CD4-positive, alpha-beta T cell treated with Interleukin-4 for 4 hours (primary cell): ENCODE results near the gene DGKQ.
"Not testable (repeated sequence)": the region's sequence is repeated elsewhere in the genome, so short reads cannot be mapped to it uniquely, and the experiment has no call there.

Experiments used
- DNase-seq: peaks from one replicate; pipeline ENCODE4 v3.0.0-alpha.2; 2020

Gene DGKQ

GRCh38 chr4:1009542-1010394 lies 36.4 kb upstream of the DGKQ start:
- DNase-seq, result peak; percentile 34

DNA sequence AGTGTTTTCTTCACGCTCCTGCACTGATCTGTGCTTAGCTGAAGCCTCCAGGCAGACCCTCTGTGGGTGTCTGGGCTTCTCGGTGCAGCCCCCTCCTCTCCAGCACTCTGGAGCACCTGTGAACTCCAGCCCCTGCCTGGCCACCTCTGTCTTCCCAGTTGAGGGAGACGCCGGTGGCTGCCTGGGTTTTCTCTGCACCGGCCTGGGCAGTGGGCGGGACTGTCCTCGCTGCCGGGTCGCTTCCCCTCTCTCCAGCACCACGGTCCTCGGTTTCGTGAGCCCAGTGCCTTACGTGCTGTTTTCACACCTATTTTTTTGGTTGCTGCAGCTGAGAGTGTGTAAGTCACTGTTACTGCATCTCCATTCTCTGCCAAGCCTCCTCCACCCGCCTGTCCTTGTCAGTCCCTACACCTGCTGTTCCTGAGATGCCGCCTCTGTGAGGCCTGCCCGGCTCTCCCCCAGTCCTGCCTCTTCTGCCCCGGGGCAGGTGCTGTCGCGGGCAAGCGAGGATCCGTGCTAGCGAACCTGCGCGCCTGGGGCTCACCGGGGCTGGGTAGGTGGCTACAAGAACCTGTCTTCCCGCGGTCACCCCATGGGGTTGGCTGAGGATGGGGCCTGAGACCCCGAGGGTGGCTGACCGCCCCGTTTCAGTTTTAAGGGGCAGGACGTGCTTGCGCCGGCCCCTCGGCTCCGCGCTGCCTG lies 35.6 kb upstream of the DGKQ start:
- DNase-seq, result peak; percentile 9

GRCh38 chr4:1006856-1007255 lies 33.5 kb upstream of the DGKQ start:
- no peak for DNase-seq

- no peak for DNase-seq
Measured at GRCh38 chr4:1004557-1005485, 31.5 kb upstream of the DGKQ start.

DNA sequence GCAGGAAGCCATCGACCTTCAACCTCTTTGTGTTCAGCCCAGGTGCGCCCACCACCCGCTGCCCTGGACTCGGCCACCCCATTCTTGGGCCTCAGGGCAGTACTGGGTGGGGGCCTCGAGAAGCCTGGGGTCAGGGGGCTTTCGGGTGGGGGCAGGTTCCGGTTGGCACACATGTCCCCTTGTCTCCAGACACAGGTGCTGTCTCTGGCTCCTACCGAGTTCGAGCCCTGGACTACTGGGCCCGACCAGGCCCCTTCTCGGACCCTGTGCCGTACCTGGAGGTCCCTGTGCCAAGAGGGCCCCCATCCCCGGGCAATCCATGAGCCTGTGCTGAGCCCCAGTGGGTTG lies 30.7 kb upstream of the DGKQ start:
- DNase-seq, result no peak

GRCh38 chr4:1003271-1004070 lies 30.1 kb upstream of the DGKQ start:
- no peak for DNase-seq

DNA sequence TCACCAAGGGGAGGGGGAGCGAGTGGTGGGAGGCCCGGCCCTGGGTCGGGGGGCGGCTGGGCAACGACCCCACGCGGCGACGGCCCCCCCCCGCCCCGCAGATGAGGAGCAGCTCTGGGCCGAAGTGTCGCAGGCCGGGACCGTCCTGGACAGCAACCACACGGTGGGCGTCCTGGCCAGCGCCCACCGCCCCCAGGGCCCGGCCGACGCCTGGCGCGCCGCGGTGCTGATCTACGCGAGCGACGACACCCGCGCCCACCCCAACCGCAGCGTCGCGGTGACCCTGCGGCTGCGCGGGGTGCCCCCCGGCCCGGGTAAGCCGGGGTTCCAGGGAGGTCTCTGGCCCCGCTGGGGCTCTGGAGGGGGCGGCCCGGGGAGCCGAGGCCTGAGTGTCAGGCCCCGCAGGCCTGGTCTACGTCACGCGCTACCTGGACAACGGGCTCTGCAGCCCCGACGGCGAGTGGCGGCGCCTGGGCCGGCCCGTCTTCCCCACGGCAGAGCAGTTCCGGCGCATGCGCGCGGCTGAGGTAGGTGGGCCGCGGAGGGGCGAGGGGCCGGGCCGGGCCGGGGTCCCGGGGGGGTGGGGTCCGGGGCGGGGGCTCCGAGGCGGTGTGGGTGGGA lies 29.4 kb upstream of the DGKQ start:
- DNase-seq, result no peak

GRCh38 chr4:1002131-1002630 lies 28.8 kb upstream of the DGKQ start:
- no peak for DNase-seq

DNA sequence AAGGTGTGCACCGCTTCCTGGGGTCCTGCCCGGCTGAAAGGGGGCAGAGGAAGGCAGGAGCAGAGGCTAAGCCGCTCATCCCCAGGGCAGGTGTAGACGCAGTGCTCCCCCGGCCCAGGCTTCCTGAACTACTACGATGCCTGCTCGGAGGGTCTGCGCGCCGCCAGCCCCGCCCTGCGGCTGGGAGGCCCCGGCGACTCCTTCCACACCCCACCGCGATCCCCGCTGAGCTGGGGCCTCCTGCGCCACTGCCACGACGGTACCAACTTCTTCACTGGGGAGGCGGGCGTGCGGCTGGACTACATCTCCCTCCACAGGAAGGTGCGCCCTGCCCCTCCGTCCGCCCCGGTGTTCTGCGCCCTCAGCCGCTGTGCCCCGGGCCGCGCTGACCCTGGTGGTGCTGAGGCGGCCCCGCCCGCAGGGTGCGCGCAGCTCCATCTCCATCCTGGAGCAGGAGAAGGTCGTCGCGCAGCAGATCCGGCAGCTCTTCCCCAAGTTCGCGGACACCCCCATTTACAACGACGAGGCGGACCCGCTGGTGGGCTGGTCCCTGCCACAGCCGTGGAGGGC lies 28.3 kb upstream of the DGKQ start:
- no peak for DNase-seq

DNA sequence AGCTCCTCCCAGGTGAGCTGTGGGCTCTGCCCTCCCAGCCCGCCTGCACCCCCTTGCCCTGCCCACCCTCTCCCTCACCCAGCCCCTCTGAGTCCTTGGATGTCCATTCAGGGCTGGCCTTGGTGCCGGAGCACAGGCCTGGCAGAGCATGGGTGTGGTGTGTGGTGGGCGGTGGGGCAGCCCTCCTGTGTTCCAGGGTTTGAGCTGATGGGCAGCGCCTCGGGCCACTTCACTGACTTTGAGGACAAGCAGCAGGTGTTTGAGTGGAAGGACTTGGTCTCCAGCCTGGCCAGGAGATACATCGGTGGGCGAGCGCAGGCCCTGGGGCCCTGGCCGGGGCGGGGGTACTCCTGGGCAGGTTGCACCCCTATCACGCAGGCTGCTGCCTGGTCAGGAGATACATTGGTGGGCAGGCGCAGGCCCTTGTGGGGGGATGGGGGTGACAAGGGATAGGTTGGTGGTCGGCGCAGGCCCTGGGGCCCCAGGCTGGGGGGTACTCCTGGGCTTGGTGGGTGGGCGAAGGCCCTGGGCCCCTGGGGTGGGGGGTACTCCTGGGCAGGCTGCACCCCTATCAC lies 27.4 kb upstream of the DGKQ start:
- no peak for DNase-seq

- no peak for DNase-seq
Measured at GRCh38 chr4:999882-1000425, 26.6 kb upstream of the DGKQ start.

- not testable (repeated sequence) for DNase-seq
Measured at GRCh38 chr4:999240-999863, 26.0 kb upstream of the DGKQ start.

- no peak for DNase-seq
Measured at GRCh38 chr4:998096-998691, 24.8 kb upstream of the DGKQ start.

GRCh38 chr4:997375-998071 lies 24.2 kb upstream of the DGKQ start:
- no peak for DNase-seq

- no peak for DNase-seq
Measured at GRCh38 chr4:996997-997374, 23.6 kb upstream of the DGKQ start.

- DNase-seq, result no peak
Measured at GRCh38 chr4:996030-996996, 22.9 kb upstream of the DGKQ start.

- no peak for DNase-seq
Measured at GRCh38 chr4:995311-996026, 22.1 kb upstream of the DGKQ start.
